Measurements from ENCODE around the gene PABPN1L.

The PABPN1L gene

DNA sequence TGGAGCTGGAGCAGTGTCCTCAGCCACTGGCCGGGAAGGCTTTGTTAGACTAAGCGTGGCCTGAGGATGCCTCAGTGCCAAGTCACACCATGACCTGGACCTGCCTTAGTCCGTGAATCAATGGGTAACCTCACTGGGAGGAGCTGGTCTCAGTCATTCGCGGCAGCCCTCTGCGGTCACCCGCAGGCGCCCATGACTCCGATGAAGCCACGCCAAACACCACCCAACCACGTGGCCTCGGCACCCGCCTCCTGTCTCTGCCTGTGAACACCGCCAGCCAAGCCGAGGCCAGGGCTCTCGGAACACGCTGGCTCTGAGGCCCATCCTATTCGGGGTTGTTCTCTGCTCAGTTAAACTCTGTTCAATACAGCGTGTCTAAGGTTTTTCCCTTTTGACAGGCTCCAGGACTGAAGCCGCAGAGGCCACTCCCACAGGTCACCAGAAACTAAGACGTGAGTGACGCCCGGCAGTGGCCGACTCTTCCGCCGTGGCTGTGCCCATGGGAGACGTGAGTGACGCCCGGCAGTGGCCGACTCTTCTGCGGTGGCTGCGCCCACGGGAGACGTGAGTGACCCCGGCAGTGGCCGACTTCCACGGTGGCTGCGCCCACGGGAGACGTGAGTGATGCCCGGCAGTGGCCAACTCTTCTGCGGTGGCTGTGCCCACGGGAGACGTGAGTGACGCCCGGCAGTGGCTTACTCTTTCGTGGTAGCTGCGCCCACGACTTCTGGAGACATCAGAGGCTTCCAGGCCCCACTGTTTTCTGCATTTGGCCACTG lies 16.8 kb upstream of the PABPN1L start:
- DNase-seq (ENCODE audit: low spot score), result no peak

DNA sequence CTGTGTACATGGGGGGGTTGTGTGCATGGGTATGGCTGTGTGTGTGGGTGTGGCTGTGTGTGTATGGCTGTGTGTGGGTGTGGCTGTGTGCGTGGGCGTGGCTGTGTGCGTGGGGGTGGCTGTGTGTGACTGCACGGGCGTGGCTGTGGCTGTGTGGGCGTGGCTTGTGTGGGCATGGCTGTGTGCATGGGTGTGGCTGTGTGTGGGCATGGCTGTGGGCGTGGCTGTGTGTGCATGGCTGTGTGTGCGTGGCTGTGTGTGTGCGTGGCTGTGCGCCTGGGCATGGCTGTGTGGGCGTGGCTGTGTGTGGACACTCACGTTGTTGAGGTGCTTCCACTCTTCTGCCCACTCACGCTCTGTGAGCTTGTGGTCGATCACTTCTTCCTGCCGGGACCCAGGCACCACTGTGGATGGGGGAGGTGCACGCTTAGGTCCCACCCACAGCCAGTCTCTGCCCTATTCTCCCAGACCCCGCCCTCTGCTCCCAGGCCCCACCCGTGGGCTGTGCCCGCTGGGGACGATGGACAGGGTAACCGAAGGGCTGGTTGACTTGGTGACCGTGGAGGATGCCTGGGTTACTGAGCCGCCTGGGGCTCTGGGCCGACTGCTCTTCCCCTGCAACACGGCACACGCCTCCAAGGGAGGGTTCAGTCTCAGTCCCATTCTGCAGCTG lies 16.0 kb upstream of the PABPN1L start:
- no peak for DNase-seq (ENCODE audit: low spot score)

DNA sequence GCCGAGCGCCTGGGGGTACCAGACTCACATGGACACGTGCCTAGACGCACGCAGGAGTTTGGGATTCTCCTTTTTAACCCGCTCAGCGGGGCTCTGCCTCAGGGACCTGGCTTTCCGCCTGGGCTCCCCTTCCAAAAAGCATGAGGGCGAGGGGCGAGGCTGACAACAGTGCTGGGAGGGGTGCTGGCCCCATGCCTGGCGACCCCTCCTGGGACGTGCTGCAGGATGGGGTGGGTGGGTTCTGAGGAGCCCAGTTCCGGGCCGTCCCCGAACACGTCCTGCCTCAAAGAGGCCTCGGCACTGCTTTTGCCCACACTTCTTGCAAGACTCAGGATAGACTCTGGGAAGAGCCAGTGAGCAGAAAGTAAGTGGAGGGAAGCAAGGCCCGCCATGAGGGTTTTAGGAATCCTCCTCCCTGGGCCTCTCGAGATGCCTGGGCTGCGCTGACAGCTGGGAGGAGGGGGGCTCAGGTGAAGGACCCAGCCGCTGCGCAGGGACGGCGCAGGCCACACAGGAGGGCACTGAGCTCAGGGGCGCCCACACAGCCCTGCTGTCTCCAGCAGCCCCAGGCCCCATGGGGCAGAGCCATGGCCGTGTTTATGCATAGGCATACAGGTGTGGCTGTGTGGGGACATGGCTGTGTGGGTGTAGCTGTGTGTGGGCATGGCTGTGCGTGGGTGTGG lies 15.4 kb upstream of the PABPN1L start:
- DNase-seq (ENCODE audit: low spot score), result no peak

DNA sequence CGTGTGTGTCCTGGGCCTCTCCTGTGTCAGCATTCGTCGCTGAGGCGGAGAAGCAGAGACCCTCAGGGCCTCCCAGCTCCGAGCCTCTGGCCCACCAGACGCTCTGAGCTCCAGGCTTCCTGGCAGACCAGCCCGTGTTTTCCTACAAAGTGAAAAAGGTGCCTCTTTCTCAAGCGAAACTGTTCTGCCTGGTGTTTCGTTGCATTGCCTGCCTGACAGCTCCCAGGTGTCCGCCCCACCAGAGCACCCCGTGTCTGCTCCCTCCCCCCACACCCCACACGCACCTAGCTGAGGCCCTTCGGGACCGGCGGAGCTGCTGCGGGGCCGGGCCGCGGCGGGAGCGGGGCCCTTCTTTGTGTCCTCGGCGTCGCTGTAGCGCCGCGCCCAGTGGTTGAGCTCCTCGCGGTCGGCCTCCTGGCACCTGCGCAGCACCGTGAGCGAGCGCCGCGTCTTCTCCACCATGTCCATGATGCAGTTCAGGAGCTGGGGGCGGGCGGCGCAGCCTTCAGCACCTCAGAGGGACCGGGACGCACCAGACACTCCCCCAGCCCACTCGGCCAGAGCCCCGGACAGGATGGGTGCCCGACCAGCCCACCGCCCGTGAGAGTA lies 14.7 kb upstream of the PABPN1L start:
- DNase-seq (ENCODE audit: low spot score), result no peak

DNA sequence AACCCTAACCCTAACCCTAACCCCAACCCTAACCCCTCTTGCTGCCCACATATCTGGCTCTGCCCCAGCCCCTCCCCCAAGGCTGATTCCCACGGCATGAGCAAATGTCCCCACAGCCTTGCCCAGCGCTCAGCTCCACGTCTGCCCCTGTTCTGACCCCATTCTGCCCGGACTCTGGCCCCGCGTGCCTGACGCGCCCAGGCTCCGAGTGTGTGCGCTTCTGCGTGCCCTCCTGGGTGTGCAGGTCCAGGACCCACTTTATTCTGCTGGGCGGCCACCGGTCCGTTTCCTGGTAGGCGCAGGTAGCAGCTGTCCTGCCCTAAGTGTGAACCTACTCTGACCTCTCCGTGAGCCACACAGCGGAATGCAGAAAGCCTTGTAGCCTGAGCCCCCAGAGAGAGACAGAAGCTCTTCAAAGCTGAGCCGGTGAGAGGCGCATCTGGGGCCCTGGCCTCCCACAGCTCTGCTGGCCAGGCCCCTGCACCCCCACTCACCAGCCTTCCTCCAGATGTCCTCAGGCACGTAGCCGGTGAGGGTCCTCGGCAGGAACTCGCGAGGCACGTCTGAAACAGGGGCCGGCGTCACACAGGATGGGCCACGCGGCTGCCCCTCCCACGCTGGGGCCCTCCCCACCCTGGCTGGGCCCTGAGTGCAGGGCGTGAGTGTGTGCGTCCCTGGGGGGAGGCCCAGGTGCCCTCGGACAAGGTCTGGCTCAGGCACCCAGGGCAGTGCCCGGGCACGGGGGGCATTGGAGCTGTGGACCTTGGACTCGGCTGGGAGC lies 14.0 kb upstream of the PABPN1L start:
- no peak for DNase-seq (ENCODE audit: low spot score)

DNA sequence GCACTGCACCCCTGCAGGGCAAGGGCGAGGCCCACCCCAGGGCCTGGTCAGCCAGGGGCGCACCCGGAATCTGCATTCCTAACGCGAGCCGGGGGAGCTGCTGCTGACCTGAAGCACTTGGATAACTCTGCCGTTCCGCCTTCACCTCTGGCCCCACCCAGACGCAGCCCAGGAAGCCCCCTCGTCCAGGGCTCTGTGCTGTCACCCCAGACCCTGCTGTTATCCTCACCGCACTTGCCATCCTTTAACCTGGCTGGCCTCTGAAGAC lies 13.3 kb upstream of the PABPN1L start:
- no peak for DNase-seq (ENCODE audit: low spot score)

DNA sequence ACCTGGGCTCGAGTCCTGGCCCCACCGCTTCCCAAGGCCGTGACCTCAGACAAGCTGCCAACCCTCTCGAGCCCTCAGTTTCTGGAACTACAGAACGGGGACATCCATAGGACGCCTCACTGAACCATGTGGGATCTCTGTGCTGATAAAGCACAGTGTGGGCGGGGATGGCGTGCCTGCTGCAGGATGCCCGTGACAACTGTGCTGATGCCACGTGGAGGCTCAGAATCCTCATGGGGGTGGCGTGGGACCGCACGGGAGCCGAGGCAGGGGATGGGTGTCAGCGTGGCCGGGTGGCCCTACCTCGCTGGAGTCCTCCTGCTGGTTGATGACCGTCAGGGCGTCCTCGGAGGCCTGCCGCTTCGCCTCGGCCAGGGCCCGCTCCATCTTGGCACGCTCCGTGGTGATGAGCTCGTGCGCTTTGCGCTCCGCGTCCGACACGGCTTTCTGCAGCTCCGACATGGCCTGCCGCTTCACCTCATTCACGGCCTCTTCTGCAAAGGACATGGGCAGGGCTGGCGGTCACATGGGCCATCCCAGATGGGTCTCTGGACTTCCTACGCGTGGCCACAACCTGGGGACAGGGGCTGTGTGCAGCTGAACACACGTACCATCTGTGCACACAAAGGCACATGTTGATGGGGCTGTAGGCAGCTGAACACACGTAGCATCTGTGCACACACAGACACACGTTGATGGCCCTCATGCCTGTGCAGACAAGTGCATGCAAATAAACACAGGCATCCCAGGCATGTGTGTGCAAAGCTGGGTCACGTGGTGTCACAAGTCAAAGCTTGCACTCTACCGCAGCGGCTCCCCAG lies 12.7 kb upstream of the PABPN1L start:
- no peak for DNase-seq (ENCODE audit: low spot score)

DNA sequence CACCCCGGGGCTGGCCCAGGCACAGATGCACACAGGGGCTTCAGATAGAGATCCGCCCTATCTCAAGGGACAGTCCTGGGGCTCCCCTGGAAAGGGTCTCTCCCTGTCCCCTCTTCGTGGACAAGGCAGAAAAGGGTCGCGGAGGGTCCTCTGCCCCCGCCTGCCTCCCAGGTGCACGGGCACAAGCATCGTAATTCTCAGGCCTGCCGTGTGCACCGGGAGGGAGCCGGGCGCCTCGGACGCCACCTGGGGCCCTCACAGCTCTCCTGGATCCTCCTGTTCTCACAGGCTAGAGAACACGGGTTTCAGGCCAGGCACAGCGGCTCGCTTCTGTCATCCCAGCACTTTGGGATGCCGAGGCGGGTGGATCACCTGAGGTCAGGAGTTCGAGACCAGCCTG lies 11.9 kb upstream of the PABPN1L start:
- no peak for DNase-seq (ENCODE audit: low spot score)

DNA sequence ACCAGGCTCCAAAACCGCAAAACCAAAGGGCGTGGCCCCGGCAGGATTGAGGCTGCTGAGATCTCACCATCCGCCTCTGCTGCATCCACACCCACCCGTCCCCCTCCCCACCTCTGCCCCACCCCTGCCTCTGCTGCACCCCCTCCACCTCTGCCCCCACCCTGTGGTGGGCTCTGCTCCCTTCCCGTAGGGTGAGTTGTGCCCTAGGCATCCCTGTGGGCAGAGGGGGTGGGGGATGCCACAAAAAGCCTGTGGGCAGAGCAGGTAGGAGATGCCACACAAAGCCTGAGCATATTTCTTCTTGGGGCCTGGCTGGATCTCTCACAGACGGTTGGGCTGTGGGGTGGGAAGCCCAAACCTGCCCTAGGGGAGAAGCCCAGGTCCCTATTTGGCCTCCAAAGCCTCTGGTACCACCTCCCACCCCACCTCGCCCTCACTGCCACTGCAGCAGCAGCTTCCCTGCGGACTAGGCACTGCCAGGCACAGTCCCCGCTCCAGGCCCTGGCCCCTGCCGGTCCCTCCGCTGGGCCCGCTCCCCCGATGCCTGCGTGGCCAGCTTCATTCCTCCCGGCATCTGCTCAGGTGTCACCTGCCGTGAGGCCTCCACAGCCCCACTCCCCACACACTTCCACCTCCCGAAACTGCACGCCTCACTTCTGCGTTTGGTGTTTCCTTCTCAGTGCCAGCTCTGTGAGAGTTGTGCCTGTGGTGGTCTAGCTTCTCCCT lies 11.3 kb upstream of the PABPN1L start:
- no peak for DNase-seq (ENCODE audit: low spot score)

DNA sequence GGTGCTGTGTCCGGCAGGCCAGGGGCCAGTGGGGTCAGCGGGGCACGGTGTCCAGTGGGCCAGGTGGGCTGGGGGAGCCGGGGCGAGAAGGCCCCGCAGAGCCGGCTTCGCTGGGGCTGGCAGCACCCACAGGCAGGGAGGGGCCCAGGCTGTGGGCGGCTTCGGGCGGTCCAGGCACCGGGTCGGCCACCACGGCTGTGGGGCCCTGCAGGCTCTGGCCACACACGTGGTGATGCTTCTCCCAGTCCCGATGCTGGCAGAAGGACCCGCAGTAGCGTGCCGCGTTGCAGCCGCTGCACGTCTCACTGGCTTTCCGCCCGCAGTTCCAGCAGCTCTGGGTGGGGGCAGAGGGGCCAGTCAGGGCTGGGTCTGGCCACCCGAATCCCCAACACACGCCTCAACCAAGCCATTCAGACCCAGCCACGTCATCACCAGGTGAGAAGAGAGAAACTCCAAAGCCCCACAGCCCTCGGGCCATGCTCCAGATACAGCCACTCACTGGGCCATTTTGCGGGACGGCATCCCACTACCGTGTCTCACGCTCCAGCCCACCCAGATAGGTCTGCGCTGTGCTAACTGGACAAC lies 10.6 kb upstream of the PABPN1L start:
- no peak for DNase-seq (ENCODE audit: low spot score)

DNA sequence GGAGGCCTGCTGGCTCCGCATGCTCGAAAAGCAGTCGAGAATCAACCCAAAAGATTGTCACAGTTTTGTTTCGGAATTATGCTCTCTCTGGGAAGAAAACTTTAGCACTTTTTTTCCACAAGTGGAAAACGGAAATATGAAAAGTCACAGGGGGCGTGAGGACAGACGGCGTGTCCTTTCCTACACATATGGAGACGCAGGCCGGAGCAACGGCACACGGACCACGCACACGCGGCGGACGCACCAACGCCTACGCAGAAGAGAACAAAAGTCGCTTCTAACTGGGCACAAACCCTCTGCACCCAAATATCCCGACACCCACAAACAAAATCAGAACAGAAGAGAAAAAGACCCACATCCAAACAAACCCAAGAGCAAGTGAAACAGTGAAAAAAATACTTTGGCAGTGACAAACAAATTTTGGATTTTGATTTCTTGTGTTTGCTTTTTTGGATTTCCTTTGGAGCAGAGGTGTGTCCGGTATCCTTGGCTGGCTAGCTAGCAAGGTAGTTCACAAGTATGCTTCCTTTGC lies 9.3 kb upstream of the PABPN1L start:
- DNase-seq (ENCODE audit: low spot score), result no peak

DNA sequence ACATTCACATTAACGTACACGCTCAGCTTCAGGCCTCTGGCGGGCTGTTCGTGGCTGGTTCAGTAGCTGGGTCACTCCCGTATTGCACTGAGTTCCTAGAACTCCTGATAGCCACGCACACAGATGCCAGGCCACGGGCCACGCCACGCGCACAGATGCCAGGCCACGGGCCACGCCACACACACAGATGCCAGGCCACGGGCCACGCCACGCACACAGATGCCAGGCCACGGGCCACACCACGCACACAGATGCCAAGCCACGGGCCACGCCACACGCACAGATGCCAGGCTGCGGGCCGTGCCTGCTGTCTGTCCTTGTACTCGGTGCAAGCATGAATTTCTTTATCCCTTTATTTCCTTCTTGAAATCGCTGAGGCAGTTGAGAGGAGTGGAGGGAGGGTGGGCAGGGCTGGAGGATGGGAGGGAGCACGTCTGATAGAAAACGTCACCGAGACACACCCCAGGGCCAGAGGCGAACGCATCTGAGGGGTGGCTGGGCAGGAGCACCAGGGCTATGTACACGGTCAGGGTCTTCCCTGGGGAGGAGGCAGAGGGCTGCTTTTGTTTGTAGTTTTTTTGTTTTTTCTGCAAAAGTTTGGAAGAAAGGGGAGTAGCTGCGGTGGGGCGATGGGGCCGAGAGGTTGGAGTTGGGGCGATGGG lies 8.6 kb upstream of the PABPN1L start:
- DNase-seq (ENCODE audit: low spot score), result no peak

DNA sequence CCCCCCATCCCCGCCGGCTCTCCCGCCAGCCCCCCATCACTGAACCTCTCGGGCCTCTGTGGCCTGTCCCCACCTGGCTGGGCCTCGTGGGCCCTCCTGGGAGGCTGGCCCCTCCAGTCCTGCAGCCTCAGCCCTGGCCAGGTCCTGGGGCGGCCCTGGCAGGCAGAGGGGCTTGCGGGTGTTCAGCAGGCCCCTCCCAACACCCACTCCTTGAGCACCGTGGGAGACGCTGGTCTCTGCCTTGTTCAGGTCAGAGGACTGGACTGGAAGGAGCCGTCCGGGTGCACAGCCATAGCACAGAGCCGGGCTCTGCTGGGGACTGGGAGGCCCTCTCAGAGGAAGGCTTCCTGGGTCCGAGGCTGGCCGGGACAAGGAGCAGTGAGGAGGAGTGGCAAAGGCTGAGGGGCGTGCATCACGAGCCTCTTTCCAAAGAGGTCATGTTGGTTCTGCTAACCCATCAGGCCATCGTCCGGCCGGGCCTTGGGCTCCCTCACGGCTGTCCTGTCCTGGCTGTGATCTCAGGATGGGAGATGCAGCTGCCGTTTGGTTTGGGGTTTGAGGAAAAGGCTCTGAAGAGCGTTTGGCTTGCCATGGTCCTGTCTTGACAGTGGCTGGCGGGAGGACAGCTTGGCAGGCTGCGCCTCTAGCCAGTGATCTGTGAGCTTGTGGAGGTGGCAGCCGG lies 6.3 kb upstream of the PABPN1L start:
- DNase-seq (ENCODE audit: low spot score), result no peak

DNA sequence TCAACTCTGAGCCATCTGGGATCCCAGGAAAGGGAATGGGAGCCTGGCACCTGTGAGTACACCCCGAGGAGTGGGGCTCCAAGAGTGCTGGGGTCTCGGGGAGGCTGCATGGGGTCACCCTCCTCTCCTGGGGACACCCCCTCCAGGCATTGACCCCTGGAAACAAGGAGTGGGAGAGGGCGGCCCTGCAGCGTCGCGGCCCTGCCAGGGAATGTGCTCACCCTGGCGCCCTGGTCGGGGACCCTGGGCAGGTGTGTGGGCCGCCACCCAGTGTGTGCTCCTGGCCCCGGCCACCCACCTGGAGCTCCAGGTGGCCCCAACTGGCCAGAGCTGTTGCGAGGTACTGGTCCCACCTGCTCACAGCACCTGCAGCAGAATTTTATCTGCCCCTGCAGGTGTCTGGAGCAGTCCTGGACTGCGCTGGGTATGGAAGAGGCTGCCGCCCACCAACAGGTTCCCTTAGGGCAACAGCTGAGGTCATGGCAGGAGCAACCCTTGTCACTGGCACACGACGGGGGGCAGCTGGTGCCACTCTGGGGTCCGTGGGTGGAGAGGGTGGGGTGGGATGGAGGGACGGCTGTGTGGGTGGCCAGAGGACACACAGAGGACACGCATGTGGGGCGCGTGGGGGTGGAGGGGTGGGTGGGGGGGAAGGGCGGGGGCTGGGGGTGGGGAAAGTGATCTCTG lies 5.4 kb upstream of the PABPN1L start:
- no peak for DNase-seq (ENCODE audit: low spot score)

DNA sequence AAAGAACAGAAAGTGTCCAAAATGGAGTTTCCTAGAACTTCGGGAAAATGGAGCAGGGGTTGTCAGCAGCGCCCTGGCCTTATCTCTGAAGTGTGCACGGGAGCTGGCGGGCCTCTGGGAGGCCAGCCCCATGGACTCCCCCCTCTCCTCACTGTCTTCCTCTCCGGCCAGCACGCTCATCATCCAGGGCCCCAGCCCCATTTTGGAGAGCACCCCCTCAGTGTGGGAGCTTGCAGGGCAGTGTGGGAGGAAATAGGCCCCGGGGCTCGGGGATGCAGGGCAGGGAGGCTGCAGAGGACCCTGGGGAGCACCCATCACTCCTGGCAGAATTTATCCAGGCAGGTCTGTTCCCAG lies 4.9 kb upstream of the PABPN1L start:
- DNase-seq (ENCODE audit: low spot score), result no peak

DNA sequence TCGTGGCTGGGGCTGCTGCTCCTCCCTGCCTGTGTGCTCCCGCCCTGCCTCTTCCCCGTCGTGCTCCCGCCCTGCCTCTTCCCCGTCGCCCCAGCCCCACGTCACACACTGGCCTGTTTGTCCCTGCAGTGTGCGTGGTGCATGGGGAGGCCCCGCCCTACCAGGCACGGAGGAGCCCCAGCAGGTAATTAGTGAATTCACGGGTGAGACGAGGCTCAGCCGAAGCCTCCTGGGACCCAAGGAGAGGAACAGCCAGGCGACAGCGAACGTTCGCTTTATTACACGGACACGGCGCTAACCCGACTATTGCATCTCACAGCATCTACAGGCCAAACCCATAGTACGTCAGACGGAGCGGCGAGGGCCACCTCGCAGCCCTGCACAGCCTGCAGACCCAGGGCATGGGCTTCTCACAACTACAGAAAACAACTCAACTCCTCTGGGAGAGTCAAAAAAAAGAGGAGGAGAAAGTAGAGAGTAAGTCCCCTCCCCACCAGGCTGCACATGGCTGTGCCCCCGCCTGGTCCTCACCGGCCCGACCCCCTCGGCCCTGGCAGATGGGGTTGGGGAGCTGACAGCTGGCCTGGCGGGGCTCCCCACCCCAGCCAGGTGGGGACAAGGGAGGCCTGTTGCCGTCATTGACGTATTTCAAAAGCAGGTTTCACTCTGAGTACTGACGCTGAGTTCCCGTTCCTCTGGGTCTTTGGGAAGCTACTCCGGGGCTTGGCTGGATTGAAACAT lies 4.3 kb upstream of the PABPN1L start:
- DNase-seq (ENCODE audit: low spot score), result no peak

DNA sequence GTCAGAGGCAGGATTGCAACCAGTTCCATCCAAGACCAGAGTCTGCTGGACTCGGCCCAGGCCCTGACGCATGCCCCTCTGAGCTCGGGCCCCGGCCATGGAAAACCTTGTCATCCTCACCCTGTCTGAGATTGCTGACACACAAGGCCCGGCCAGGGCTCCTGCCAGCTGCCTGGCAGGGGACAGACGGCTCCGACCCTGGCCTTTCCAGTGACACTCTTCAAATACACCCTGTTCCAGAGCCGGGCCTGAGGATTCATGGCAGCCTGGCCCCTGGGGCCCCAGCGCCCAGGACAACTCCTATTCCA lies 3.2 kb upstream of the PABPN1L start:
- no peak for DNase-seq (ENCODE audit: low spot score)
